GM18517 (cell line): Measurements from ENCODE around the gene PARVA.

ENCODE experiments used
- ATAC-seq: cut with Tn5 transposase; IDR thresholded peaks from one replicate; pipeline ENCODE4 v1.9.1; 2021; ENCODE audit warnings: mild to moderate bottlenecking, moderate library complexity; ENCODE audit not compliant: unreplicated experiment

The PARVA gene

DNA sequence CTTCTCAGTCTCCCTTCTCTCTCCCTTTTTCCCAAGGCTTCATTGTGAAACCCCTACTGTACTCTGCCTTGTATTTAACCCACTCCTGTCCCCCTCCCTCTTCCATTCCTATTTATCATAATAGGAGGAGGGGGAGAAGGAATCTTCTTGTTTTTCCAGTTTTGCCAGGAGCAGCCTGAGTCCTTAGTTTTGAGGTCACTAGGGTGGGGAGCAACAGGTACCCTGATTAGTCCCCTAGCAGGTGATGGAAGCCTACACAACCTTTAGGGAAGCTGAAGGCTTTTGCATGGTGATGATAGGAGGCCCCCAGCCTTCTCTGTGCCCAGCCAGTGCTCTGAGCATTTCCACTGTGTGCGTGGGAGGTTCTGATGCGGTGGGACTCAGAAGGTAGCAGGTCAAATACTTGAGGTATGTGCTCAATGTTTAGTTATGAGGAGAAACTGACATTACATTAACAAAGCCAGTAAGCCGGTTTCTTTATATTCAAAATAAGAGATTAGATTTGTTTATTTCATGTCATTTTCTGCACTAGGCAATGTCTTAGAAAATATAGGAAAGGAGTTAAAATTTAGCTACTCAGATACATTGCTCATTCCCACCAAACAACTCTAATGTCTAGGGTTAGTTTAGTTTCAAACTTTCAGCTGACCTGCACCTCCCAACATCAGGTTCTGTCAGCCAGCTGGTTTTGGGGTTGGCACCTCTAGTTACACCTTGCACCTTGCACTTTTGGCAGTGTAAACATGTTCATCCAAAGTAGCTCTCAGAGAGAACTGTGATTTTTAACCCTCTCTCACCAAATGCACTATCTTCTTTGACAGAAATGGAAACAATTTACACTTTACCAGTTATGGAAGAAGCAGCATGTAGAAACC, 26.0 kb downstream of the PARVA start:
- no peak for ATAC-seq

GRCh38 chr11:12403997-12404350, 26.6 kb downstream of the PARVA start:
- ATAC-seq: no peak

DNA sequence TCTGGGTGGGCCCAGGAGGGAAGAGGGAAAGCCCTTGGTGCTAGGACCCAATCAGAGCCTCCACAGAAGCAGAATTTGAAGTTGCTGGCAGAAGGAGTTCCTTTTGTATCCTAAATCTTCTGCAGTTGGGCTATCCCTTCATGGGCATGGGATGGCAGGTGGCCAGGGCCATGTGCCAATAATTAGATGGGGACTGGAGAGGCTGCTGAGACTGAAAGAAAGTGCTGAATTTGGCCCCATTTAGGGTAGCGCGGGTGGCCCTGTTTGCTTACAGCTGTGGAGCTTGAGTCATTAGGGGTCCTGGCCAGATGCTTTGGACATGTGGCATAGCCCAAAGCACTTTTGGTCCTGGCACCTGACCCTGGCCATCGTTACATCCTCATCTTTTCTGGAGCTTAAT, 27.1 kb downstream of the PARVA start:
- no peak for ATAC-seq

GRCh38 chr11:12408156-12408770, 30.9 kb downstream of the PARVA start:
- no peak for ATAC-seq

- ATAC-seq: no peak
Observed at GRCh38 chr11:12409621-12410005, 32.2 kb downstream of the PARVA start.

DNA sequence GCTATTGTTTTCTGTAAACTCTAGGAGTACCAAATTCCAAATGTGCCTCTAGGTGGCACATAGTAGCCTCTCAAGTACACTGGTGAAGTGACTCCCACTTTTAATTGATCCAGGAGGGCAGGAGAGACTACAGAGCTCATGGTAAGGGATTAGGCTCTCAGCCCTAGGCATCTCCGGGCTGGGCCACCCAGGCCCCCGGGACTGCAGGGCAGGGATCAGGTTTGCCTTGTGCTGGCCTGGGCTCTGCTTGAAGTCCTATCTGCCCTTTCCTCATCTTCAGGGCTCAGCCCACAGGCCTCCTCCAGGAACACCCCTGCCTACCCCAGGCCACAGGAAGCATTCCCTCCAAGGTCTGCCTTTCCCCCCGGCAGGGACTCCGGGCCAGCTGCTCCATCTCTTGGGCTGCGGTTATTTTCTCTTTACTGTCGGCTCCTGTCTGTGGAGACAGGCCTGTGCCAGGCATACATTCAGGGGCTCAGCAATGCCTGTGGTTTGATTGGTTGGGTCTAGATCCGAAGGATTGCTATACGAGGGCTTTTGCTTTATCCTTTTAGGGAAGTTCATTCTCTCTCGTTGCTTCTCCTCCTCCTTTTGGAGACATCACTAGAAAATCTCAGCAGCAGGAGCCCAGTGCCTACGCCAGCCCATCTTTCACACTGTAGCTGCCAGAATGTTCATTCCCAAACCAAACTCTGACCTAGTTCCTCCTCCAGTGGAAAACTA, 32.8 kb downstream of the PARVA start:
- ATAC-seq: no peak

- ATAC-seq: no peak
Observed at GRCh38 chr11:12411393-12411792, 34.0 kb downstream of the PARVA start.

GRCh38 chr11:12411806-12412727, 34.7 kb downstream of the PARVA start:
- no peak for ATAC-seq

DNA sequence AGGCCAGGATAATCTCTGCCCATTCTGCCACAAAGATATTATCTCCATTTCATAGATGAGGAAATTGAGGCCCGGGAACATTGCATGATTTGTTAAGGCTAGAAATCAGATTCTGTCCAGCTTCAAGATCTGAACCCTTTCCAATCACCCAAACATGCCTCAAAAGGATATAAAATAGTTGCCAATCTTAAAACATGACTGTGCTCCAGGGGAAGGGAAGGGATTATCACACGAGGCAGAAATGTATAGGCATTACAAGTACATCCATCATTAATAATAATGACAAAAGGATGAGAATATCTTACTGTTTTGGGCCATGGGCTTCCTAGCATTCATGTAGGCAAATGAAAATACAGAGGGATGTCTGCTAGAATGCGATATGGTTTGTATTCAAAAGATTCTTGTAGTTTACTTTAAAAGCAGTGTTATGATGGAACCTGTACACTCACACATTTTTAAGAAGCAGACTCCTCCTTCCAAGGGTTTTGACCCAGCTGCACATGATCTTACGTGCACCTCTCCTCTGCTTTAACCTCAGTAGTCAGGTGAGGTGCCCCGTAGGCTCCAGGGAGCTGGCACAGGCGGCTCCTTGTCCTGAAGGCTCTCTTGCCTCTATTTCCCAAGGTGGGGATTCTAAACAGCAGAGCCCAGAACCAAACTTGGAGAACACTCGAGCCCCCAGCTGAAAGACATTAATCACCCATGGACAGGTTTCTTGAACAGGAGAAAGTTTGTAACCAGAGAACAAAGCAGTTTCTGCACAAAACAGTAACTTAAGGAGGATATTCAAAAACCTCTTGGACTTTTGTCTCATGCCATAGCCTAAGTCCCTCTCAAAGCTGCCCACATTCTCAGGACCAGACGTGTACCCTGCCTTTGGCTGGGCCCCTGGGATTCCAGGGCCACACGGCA, 36.0 kb downstream of the PARVA start:
- ATAC-seq: no peak

DNA sequence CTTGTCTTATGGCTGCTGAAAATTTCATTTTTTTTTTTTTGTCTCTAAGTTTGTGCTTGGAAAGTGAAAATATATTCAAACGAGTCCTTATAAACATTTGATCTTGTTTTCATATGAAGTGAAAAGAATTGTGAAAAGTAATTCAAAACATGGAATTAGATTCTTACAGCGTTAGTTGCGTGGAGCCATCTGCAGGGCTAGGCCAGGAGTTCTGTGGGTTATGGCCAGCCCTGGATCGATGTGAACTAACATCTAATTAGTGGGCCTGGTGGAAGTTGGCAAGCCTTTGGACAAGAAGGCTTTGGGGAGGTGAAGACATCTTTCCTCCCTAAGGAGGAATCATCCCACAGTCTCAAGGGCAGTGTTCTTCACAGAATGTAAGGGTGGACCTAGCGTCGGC, 37.2 kb downstream of the PARVA start:
- ATAC-seq: no peak

DNA sequence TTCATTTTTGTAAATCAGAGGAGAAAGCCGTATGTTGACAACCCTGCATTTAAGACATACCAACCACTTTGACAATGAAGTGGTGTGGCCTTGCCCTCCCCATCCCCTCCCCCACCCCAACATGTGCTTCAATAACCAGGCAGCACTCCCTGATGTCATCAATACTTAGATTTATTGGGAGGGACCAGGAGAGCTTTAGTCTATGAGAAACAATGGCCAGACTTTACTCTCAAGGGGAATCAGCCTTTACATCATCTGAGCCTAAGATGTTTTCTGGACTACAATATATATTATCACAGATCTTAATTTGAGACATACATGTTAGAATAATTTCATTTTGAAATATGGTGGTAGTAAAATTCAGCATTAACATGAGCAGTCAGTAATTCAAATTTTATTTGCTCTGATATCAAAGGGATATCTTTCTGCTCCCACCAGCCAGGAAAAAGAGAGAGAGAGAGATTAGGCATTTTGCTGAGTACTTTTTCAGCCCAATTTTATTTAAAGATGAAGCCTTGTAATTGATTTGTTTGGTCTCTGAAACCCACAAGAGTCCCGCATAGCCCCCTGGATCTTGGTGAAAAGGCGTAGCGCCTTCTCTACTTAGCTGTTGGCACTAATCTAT, 38.1 kb downstream of the PARVA start:
- ATAC-seq: no peak

DNA sequence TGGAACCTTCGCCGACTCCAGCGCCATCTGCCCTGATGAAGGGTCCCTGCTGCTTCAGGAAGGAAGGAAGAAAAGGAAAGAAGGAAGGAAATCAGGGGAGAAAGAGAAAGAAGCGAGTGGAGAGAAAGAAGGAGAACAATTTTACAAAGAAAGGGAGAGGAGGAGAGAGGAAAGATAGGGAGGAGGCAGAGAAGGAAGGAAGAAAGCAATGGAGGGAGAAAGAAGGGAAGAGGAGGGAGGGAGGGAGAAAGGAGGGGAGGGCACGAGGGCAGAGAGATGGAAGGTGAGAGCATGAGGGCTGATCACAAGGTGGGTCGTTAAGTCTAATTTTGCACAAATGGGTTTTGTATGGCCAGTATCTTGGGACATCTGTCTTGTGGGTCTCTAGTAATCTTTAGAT, 39.2 kb downstream of the PARVA start:
- no peak for ATAC-seq

DNA sequence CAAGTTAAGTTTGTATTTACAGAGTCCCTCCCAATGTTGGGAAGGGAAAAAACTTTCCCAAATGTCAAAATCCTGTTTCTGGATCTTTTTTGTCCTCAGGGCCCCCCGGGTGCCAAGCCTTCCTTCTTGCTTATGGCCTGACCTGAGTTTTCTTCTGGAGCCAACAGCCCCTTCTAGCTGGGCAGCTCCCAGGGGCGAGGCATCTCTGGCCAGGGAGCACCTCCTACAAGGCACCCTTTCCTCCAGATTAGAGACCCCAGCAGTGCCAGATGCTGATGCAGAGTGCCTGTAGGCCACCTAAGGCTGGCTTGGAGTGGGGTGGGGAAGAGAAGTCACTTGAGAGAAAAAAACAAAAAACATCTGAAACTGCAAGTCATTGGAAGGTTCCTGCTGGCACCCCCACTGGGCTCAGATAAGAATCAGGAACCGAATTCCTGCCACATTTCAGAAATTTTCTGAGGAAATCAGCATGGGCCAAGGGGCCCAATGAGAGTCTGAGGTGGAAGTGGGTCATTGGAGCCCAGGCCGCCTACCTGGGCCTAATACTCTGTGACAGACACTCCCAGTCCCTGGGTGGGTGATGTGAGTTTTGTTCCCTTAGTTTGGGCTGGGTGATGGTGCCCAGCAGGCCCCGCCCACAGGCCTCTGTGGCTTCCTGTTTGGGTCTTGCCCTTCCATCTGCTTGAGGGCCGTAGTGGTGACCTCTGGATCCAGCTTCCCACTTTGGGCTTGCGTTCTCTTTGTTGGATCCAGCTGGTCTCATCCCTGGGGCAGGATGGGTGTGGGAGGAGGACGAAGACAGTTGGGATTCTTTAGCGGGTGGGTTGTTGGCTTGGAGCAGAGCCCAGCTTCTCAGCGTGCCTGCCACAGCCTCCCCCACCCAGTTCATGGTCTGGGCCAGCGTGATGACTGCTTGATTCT, 40.6 kb downstream of the PARVA start:
- no peak for ATAC-seq

DNA sequence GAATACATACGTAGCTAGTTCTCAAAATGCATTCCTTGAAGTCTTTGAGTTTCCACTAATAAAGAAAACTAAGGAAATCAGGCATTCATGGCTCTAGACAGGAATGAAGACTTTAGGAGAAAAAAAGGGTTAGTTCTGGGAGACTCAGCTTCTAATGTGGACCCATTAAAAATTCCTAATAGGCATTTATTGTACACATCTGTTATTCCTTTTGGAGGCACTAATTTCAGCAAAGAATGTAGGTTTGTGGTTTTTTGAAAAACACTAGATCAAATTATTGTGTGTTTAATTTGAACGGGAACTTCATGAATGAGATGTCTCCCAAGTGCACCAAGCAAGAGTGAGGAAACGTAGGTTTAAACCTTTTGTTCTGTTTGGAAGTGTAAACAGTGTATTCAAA, 42.7 kb downstream of the PARVA start:
- ATAC-seq: no peak

- ATAC-seq: no peak
Observed at GRCh38 chr11:12420706-12421105, 43.3 kb downstream of the PARVA start.

DNA sequence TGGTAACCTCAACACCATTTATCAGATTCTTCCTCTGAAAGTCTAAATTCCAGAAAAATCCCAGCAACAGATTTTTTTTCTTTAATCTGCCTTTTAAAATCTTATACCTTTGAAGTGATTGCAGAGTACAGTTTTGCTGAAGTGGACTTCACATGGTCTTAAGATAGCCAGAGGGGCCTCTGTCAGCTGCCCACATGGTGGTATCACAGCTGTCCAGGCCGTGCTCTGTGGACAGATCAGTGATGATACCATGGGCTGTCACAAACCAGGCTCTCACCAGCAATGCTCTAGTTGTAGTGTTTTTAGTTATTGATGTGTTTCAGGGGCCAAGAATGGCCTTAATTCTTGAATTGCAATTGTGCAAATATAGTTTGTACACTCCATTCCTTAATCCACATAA, 44.0 kb downstream of the PARVA start:
- ATAC-seq: no peak

GRCh38 chr11:12426176-12426575, 48.8 kb downstream of the PARVA start:
- ATAC-seq: no peak

GRCh38 chr11:12429155-12429554, 51.8 kb downstream of the PARVA start:
- no peak for ATAC-seq
